ENCODE measurements around the gene ZBTB7C. TPM values are rescaled to one million over a fixed set of nuclear protein-coding genes. Genes with fewer than 3 reads are reported as not detected.
"Not testable (repeated sequence)": the region's sequence is repeated elsewhere in the genome, so short reads cannot be mapped to it uniquely, and the experiment has no call there.

The ZBTB7C gene
- 0.17 and 0.99 TPM in 2 replicates for total RNA-seq

- DNase-seq (ENCODE audit: low read depth): no peak
These were observed at the start of gene ZBTB7C for GRCh38 chr18:48408727-48409590. Gene ZBTB7C (minus strand): TSS chr18:48409383.

- no peak for DNase-seq (ENCODE audit: low read depth)
These were observed 47.7 kb upstream of the ZBTB7C start for GRCh38 chr18:48456838-48457237.

- DNase-seq (ENCODE audit: low read depth): peak; percentile 99
These were observed 46.6 kb upstream of the ZBTB7C start for GRCh38 chr18:48455555-48456478.

- DNase-seq (ENCODE audit: low read depth): peak; percentile 84
These were observed 45.1 kb upstream of the ZBTB7C start for GRCh38 chr18:48454261-48454757.

GRCh38 chr18:48453330-48454066 lies 44.3 kb upstream of the ZBTB7C start:
- peak; percentile 73 for DNase-seq (ENCODE audit: low read depth)

GRCh38 chr18:48452861-48453323 lies 43.7 kb upstream of the ZBTB7C start:
- peak; percentile 79 for DNase-seq (ENCODE audit: low read depth)

GRCh38 chr18:48450685-48451084 lies 41.5 kb upstream of the ZBTB7C start:
- DNase-seq (ENCODE audit: low read depth): no peak

GRCh38 chr18:48446582-48447225 lies 37.5 kb upstream of the ZBTB7C start:
- DNase-seq (ENCODE audit: low read depth): peak; percentile 49

- DNase-seq (ENCODE audit: low read depth): peak; percentile 83
These were observed 36.4 kb upstream of the ZBTB7C start for GRCh38 chr18:48445540-48445939.

GRCh38 chr18:48442761-48443160 lies 33.6 kb upstream of the ZBTB7C start:
- peak; percentile 44 for DNase-seq (ENCODE audit: low read depth)

GRCh38 chr18:48441405-48441881 lies 32.3 kb upstream of the ZBTB7C start:
- DNase-seq (ENCODE audit: low read depth): no peak

- DNase-seq (ENCODE audit: low read depth): no peak
These were observed 31.7 kb upstream of the ZBTB7C start for GRCh38 chr18:48440924-48441323.

GRCh38 chr18:48436907-48437306 lies 27.7 kb upstream of the ZBTB7C start:
- no peak for DNase-seq (ENCODE audit: low read depth)

- DNase-seq (ENCODE audit: low read depth): not testable (repeated sequence)
These were observed 25.2 kb upstream of the ZBTB7C start for GRCh38 chr18:48434382-48434781.

GRCh38 chr18:48433541-48433940 lies 24.4 kb upstream of the ZBTB7C start:
- DNase-seq (ENCODE audit: low read depth): no peak

GRCh38 chr18:48430150-48430549 lies 21.0 kb upstream of the ZBTB7C start:
- no peak for DNase-seq (ENCODE audit: low read depth)

- no peak for DNase-seq (ENCODE audit: low read depth)
These were observed 19.4 kb upstream of the ZBTB7C start for GRCh38 chr18:48428475-48429177.

- no peak for DNase-seq (ENCODE audit: low read depth)
These were observed 13.8 kb upstream of the ZBTB7C start for GRCh38 chr18:48422947-48423378.

GRCh38 chr18:48419277-48420022 lies 10.3 kb upstream of the ZBTB7C start:
- DNase-seq (ENCODE audit: low read depth): no peak
